ENCODE results near the gene PSENEN. TPM values are rescaled to one million over a fixed set of nuclear protein-coding genes. Genes with fewer than 3 reads are reported as not detected.

PSENEN gene
- total RNA-seq, 1 donor from 2014 or later: 60.0 TPM

DNA sequence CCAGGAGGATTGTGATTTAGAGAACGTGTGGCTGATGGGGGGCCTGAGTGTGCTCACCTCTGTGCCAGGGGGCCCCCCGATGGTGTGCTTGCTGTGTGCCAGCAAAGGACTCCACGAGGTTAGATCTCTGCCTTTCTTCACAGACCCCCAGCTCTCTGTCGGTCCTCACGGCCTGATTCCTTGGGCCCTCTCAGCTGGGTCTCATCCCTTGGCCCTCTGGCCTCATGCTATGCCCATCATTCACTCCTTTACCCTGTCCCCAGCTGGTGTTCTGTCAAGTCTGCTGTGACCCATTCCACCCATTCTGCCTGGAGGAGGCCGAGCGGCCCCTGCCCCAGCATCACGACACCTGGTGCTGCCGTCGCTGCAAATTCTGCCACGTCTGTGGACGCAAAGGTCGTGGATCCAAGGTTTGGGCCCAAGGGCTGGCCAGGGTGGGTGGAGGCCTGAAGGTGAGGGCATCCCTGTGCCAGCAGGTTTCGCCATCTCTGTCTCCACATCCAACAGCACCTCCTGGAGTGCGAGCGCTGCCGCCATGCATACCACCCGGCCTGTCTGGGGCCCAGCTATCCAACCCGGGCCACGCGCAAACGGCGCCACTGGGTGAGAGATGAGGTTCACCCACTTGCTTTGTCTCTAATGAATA, 20.1 kb upstream of the PSENEN start:
- ATAC-seq: no peak
- Histone ChIP-seq H3K27ac (no peak overlapping the region), H3K9me3 (no peaks in the 10 kb centered on the region), H3K27me3 (ENCODE audit: low read depth) (no peaks in the 10 kb centered on the region), H3K4me3 (no peak overlapping the region), H3K4me1 (no peaks in the 10 kb centered on the region), H3K36me3 (peaks cover 93% of the 10 kb centered on the region)
- DNase-seq: no peak
- intact Hi-C loops (cut with DNase I): no loop called here
- TF ChIP-seq, protein P1, sequence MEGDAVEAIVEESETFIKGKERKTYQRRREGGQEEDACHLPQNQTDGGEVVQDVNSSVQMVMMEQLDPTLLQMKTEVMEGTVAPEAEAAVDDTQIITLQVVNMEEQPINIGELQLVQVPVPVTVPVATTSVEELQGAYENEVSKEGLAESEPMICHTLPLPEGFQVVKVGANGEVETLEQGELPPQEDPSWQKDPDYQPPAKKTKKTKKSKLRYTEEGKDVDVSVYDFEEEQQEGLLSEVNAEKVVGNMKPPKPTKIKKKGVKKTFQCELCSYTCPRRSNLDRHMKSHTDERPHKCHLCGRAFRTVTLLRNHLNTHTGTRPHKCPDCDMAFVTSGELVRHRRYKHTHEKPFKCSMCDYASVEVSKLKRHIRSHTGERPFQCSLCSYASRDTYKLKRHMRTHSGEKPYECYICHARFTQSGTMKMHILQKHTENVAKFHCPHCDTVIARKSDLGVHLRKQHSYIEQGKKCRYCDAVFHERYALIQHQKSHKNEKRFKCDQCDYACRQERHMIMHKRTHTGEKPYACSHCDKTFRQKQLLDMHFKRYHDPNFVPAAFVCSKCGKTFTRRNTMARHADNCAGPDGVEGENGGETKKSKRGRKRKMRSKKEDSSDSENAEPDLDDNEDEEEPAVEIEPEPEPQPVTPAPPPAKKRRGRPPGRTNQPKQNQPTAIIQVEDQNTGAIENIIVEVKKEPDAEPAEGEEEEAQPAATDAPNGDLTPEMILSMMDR (IDR thresholded peaks at IDR 0.05): no peak

DNA sequence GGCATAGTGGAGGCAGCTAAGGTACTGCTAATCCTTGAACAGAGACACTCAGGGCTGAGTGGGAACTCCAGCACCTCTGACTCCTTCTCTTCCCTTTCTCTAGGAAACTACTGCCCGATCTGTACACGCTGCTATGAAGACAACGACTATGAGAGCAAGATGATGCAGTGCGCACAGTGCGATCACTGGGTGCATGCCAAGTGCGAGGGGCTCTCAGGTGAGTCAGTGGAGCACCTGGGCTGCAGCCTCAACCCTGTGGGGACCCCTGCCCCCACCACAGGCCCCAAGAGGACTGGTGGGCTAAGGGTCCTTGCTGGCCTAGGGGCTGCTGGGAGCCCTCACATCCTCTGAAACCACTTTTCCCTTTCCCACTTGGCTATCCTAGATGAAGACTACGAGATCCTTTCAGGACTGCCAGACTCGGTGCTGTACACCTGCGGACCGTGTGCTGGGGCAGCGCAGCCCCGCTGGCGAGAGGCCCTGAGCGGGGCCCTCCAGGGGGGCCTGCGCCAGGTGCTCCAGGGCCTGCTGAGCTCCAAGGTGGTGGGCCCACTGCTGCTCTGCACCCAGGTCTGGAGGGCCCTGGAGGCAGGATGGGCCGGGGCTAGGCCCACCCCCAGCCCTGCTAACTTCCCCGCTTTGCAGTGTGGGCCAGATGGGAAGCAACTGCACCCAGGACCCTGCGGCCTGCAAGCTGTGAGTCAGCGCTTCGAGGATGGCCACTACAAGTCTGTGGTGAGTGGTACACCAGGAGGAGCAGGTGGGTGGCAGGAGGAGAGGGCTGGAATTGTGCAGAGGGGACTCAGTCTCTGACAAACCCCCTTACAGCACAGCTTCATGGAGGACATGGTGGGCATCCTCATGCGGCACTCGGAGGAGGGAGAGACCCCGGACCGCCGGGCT, 18.1 kb upstream of the PSENEN start:
- Histone ChIP-seq H3K27ac (no peak overlapping the region), H3K36me3 (peaks cover 100% of the 10 kb centered on the region), H3K9me3 (no peaks in the 10 kb centered on the region), H3K4me3 (no peak overlapping the region), H3K4me1 (no peaks in the 10 kb centered on the region), H3K27me3 (ENCODE audit: low read depth) (no peaks in the 10 kb centered on the region)
- ATAC-seq: no peak
- TF ChIP-seq, protein P1 (IDR thresholded peaks at IDR 0.05): no peak
- intact Hi-C loops (cut with DNase I): no loop called here
- no peak for DNase-seq

DNA sequence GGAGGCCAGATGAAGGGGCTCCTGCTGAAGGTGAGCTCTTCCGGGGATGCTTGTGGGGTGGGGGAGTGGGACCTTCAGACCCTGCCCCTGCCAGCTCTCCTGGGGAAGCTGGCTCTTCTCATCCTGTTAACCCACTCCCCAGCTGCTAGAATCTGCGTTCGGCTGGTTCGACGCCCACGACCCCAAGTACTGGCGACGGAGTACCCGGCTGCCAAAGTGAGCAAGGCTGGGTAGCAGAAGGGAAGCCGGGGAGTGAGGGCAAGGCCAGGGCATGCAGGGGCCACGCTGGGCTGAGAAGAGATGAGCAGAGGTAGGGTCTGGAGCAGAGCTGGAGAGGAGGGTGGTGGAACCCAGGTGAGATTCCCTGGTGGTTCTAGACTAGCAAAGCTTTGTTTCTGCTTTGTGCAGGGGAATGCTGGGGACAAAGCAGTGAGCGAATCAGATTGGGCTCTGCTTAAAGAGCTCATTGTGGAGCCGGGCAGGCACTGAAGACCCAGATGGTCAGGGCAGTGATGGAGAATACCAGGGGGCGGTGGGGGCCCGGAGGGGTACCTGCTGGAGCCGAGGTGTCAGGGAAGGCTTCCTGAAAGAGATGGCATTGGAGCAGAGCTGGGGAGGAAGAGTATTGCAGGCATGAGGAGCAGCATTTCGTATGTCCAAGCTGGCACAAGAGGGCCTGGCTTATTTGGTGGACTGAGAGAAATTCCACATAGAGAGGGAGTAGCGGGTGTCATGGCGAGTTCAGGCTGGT, 17.3 kb upstream of the PSENEN start:
- no peaks in the 10 kb centered on the region for H3K4me1 ChIP-seq
- no peak for DNase-seq
- H3K36me3 ChIP-seq: peaks cover 100% of the 10 kb centered on the region
- no peak overlapping the region for H3K4me3 ChIP-seq
- no peaks in the 10 kb centered on the region for H3K27me3 ChIP-seq (ENCODE audit: low read depth)
- H3K9me3 ChIP-seq: no peaks in the 10 kb centered on the region
- no peak overlapping the region for H3K27ac ChIP-seq
- TF ChIP-seq, protein P1 (IDR thresholded peaks at IDR 0.05): no peak
- no peak for ATAC-seq
- intact Hi-C loops (cut with DNase I): no loop called here

DNA sequence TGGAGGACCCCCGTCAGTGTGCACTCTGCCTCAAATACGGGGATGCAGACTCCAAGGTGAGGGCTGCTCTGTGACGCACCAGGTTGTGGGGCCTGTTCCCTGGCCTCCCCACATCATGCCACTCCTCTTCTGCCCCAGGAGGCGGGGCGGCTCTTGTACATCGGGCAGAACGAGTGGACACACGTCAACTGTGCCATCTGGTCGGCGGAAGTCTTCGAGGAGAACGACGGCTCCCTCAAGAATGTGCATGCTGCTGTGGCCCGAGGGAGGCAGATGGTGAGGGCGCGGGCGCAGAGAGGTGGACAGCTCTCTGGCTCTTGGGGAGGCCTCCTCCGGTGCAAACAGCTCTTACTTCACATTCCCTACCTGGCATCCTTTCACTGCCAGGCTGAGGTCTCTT, 16.4 kb upstream of the PSENEN start:
- Histone ChIP-seq H3K27me3 (ENCODE audit: low read depth) (no peaks in the 10 kb centered on the region), H3K36me3 (peaks cover 100% of the 10 kb centered on the region), H3K27ac (no peak overlapping the region), H3K9me3 (no peaks in the 10 kb centered on the region), H3K4me1 (no peaks in the 10 kb centered on the region), H3K4me3 (no peak overlapping the region)
- DNase-seq: no peak
- intact Hi-C loops (cut with DNase I): no loop called here
- TF ChIP-seq, protein P1 (IDR thresholded peaks at IDR 0.05): no peak
- ATAC-seq: no peak

DNA sequence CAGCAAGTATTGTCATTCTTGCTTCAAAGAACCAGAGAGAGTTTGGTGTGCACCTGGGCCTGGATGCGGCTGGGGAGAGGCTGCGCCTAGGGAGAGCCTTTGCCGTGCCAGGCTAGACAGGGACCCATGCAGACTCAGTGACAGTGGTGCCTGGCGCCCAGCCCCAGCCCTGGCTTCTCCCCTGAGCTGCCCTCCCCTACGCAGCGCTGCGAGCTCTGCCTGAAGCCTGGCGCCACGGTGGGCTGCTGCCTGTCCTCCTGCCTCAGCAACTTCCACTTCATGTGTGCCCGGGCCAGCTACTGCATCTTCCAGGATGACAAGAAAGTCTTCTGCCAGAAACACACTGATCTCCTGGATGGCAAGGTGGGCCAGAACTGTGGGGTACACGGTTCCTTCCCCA, 15.7 kb upstream of the PSENEN start:
- Histone ChIP-seq H3K36me3 (peaks cover 100% of the 10 kb centered on the region), H3K4me3 (no peak overlapping the region), H3K27ac (no peak overlapping the region), H3K4me1 (no peaks in the 10 kb centered on the region), H3K9me3 (no peaks in the 10 kb centered on the region), H3K27me3 (ENCODE audit: low read depth) (no peaks in the 10 kb centered on the region)
- DNase-seq (no peak), ATAC-seq (no peak)
- intact Hi-C loops (cut with DNase I): no loop called here
- TF ChIP-seq, protein P1 (IDR thresholded peaks at IDR 0.05): no peak
